H9 (cell line): ENCODE data around the gene MAML1. TPM values are rescaled to one million over a fixed set of nuclear protein-coding genes. Genes with fewer than 3 reads are reported as not detected.

Source experiments
- DNase-seq: peaks from one replicate; pipeline ENCODE4 v3.0.0-alpha.2; 2017
- H2AFZ ChIP-seq: one replicate; pipeline ENCODE4 v1.6.1; 2013; ENCODE audit warnings: mild to moderate bottlenecking, low read length, control low read depth, moderate library complexity
- H2AK5ac ChIP-seq: 2 replicates; pipeline ENCODE4 v1.6.1; 2013; ENCODE audit warnings: low read length, control low read depth, mixed read lengths; ENCODE audit not compliant: insufficient read length
- H2BK120ac ChIP-seq: one replicate; pipeline ENCODE4 v1.6.1; 2013; ENCODE audit warnings: low read depth, mild to moderate bottlenecking, low read length, control low read depth, inconsistent platforms; ENCODE audit not compliant: poor library complexity, severe bottlenecking
- H2BK12ac ChIP-seq: 2 replicates; pipeline ENCODE4 v1.6.1; 2013; ENCODE audit warnings: low read length, control low read depth, mixed read lengths, low read depth; ENCODE audit not compliant: insufficient read length
- H2BK15ac ChIP-seq: 2 replicates; pipeline ENCODE4 v1.6.1; 2013; ENCODE audit warnings: low read depth, low read length, control low read depth
- H2BK20ac ChIP-seq: one replicate; pipeline ENCODE4 v1.6.1; 2013; ENCODE audit warnings: low read depth, mild to moderate bottlenecking, low read length, control low read depth, inconsistent platforms; ENCODE audit not compliant: poor library complexity, severe bottlenecking
- H2BK5ac ChIP-seq: 2 replicates; pipeline ENCODE4 v1.6.1; 2013; ENCODE audit warnings: low read length, control low read depth, mixed read lengths; ENCODE audit not compliant: insufficient read length
- H3K14ac ChIP-seq: 2 replicates; pipeline ENCODE4 v1.6.1; 2013; ENCODE audit warnings: low read length, control low read depth; ENCODE audit not compliant: insufficient read depth
- H3K18ac ChIP-seq: 2 replicates; pipeline ENCODE4 v1.6.1; 2013; ENCODE audit warnings: low read depth, mild to moderate bottlenecking, mixed read lengths, low read length, control low read depth; ENCODE audit not compliant: insufficient read length
- H3K23ac ChIP-seq: 2 replicates; pipeline ENCODE4 v1.6.1; 2013; ENCODE audit warnings: low read length, control low read depth, mixed read lengths, low read depth; ENCODE audit not compliant: insufficient read length
- H3K23me2 ChIP-seq: 2 replicates; pipeline ENCODE4 v1.6.1; 2013; ENCODE audit warnings: low read depth, mild to moderate bottlenecking, mixed read lengths, low read length, control low read depth; ENCODE audit not compliant: insufficient read length, poor library complexity, severe bottlenecking
- H3K27ac ChIP-seq: 2 replicates; pipeline ENCODE4 v1.5.1; 2013; ENCODE audit warnings: low read length, control low read depth, mixed read lengths, low read depth; ENCODE audit not compliant: insufficient read length
- H3K27me3 ChIP-seq: 2 replicates; pipeline ENCODE4 v1.6.1; 2013; ENCODE audit warnings: low read length, control low read depth, inconsistent platforms; ENCODE audit not compliant: insufficient read depth
- H3K4ac ChIP-seq: 2 replicates; pipeline ENCODE4 v1.6.1; 2013; ENCODE audit warnings: low read depth, mild to moderate bottlenecking, control low read depth, inconsistent platforms, low read length, moderate library complexity
- H3K4me1 ChIP-seq: 2 replicates; pipeline ENCODE4 v1.6.1; 2013; ENCODE audit warnings: low read length, control low read depth, inconsistent platforms; ENCODE audit not compliant: insufficient read depth
- H3K4me2 ChIP-seq: 2 replicates; pipeline ENCODE4 v1.6.1; 2013; ENCODE audit warnings: low read length, control low read depth, mixed read lengths; ENCODE audit not compliant: insufficient read length, insufficient read depth
- H3K56ac ChIP-seq: 2 replicates; pipeline ENCODE4 v1.6.1; 2013; ENCODE audit warnings: low read depth, mild to moderate bottlenecking, mixed read lengths, low read length, control low read depth; ENCODE audit not compliant: insufficient read length
- H3K79me1 ChIP-seq: 2 replicates; pipeline ENCODE4 v1.6.1; 2013; ENCODE audit warnings: low read depth, mild to moderate bottlenecking, moderate library complexity, low read length, control low read depth, inconsistent platforms; ENCODE audit not compliant: insufficient read depth, poor library complexity, severe bottlenecking
- H3K79me2 ChIP-seq: 2 replicates; pipeline ENCODE4 v1.6.1; 2013; ENCODE audit warnings: low read length, control low read depth, inconsistent platforms; ENCODE audit not compliant: insufficient read depth
- H3K9ac ChIP-seq: 2 replicates; pipeline ENCODE4 v1.6.1; 2013; ENCODE audit warnings: low read length, control low read depth, mixed read lengths; ENCODE audit not compliant: insufficient read length; ENCODE audit errors: extremely low read depth
- H3K9me3 ChIP-seq: one replicate; pipeline ENCODE4 v1.6.1; 2013; ENCODE audit warnings: low read depth, low read length, inconsistent platforms; ENCODE audit not compliant: control insufficient read depth
- H3T11ph ChIP-seq: one replicate; pipeline ENCODE4 v1.6.1; 2013; ENCODE audit warnings: mild to moderate bottlenecking, low read length, control low read depth, inconsistent platforms
- H4K20me1 ChIP-seq: one replicate; pipeline ENCODE4 v1.6.1; 2013; ENCODE audit not compliant: control insufficient read depth, insufficient read length, insufficient read depth
- H4K5ac ChIP-seq: 2 replicates; pipeline ENCODE4 v1.6.1; 2013; ENCODE audit warnings: low read depth, mild to moderate bottlenecking, mixed read lengths, low read length, control low read depth; ENCODE audit not compliant: insufficient read length
- H4K8ac ChIP-seq: replicated peaks from 2 replicates; pipeline ENCODE4 v1.6.1; 2013; ENCODE audit warnings: low read length, control low read depth, mixed read lengths, low read depth; ENCODE audit not compliant: insufficient read length
- H4K91ac ChIP-seq: 2 replicates; pipeline ENCODE4 v1.6.1; 2013; ENCODE audit warnings: low read depth, mild to moderate bottlenecking, moderate library complexity, mixed read lengths, low read length, control low read depth; ENCODE audit not compliant: insufficient read length
- H3K27ac Mint-ChIP-seq, 3 experiments: 2 replicates in 2 of 3; 3 replicates in 1 of 3; pipeline ENCODE4 v1.8.0; 2020 to 2021; ENCODE audit warnings: mixed read lengths in 3 of 3, mild to moderate bottlenecking in 1 of 3, moderate library complexity in 1 of 3
- H3K27me3 Mint-ChIP-seq: 2 replicates; pipeline ENCODE4 v1.8.0; 2021; ENCODE audit warnings: low read depth, mild to moderate bottlenecking, moderate library complexity, mixed read lengths
- H3K36me3 Mint-ChIP-seq, 3 experiments: 2 replicates in 2 of 3; 3 replicates in 1 of 3; pipeline ENCODE4 v1.8.0; 2020 to 2021; ENCODE audit warnings: low read depth in 3 of 3, mixed read lengths in 3 of 3; ENCODE audit not compliant: insufficient read depth in 1 of 3
- H3K4me1 Mint-ChIP-seq, 2 experiments: 2 replicates each; pipeline ENCODE4 v1.8.0; 2020; ENCODE audit warnings: mixed read lengths in 2 of 2
- H3K4me3 Mint-ChIP-seq, 2 experiments: 2 replicates in 1 of 2; 3 replicates in 1 of 2; pipeline ENCODE4 v1.8.0; 2020 to 2021; ENCODE audit warnings: mild to moderate bottlenecking in 2 of 2, mixed read lengths in 2 of 2, moderate library complexity in 1 of 2
- H3K9me3 Mint-ChIP-seq, 2 experiments: 2 replicates in 1 of 2; 3 replicates in 1 of 2; pipeline ENCODE4 v1.8.0; 2020; ENCODE audit warnings: mild to moderate bottlenecking in 2 of 2, mixed read lengths in 2 of 2, moderate library complexity in 1 of 2
- CTCF ChIP-seq: fragments of 200-600 bp; sonication (generic); conservative IDR thresholded peaks from 3 replicates; pipeline ENCODE4 v1.8.0; 2021; ENCODE audit warnings: antibody characterized with exemption, mild to moderate bottlenecking
- WGBS: extraction: QIAGEN DNeasy Blood & Tissue Kit; methylation state at CpG from one replicate; pipeline ENCODE4 v1.1.7; 2013; ENCODE audit warnings: missing lambda C conversion rate, low lambda C conversion rate, mixed read lengths; ENCODE audit not compliant: insufficient read length; ENCODE audit errors: extremely low coverage; 5-methylcytosine and 5-hydroxymethylcytosine counted together
- total RNA-seq: library from RNA; stranded (reverse); gene quantifications from 2 replicates; pipeline ENCODE4 v1.2.1, GENCODE V29; 2021

Gene MAML1
- total RNA-seq, 1 experiment from 2014 or later = 50.8 TPM

GRCh38 chr5:179759581-179760551 lies 27.2 kb downstream of the MAML1 start:
- peaks cover 15% of the 10 kb centered on the region; the same call in 1 of the 2 replicates for H3K79me2 ChIP-seq
- no peak overlapping the region for H4K91ac ChIP-seq
- H3K18ac ChIP-seq = no peak overlapping the region
- Mint-ChIP-seq H3K27me3 (no peaks in the 10 kb centered on the region; the same call in 1 of the 2 replicates), H3K27ac (peak overlapping the region; percentile 32 to 87 (median 35)), H3K36me3 (peaks cover 2 to 8% (median 5%) of the 10 kb centered on the region in 3 experiments; a peak in 4 of 7 replicates), H3K4me3 (no peak overlapping the region; a peak in 1 of 5 replicates), H3K9me3 (no peaks in the 10 kb centered on the region), H3K4me1 (peaks cover 42 to 50% of the 10 kb centered on the region in 2 experiments)
- no peak overlapping the region for H2AFZ ChIP-seq
- H3T11ph ChIP-seq = no peak overlapping the region
- H3K9me3 ChIP-seq = no peaks in the 10 kb centered on the region
- H2BK12ac ChIP-seq = no peak overlapping the region
- peaks cover 4% of the 10 kb centered on the region; the same call in 1 of the 2 replicates for H3K4me1 ChIP-seq
- H3K23ac ChIP-seq = no peak overlapping the region
- no peaks in the 10 kb centered on the region for H3K27me3 ChIP-seq
- H2AK5ac ChIP-seq = no peak overlapping the region
- peaks cover 9% of the 10 kb centered on the region for H3K79me1 ChIP-seq
- H3K9ac ChIP-seq = no peak overlapping the region
- no peak overlapping the region for H3K4me2 ChIP-seq
- H2BK5ac ChIP-seq = no peak overlapping the region
- H2BK120ac ChIP-seq = no peak overlapping the region
- no peak overlapping the region for H2BK20ac ChIP-seq
- no peak overlapping the region for H3K56ac ChIP-seq
- no peaks in the 10 kb centered on the region for H4K20me1 ChIP-seq
- H2BK15ac ChIP-seq = no peak overlapping the region
- no peak for DNase-seq
- no peak overlapping the region for H3K4ac ChIP-seq
- no peak overlapping the region for H3K27ac ChIP-seq
- no peak overlapping the region for H3K14ac ChIP-seq
- no CpG with 5 or more reads among the region's 9 CpGs for WGBS
- H4K5ac ChIP-seq = no peak overlapping the region
- no peak for TF ChIP-seq CTCF
- H4K8ac ChIP-seq = no peak overlapping the region
- no peaks in the 10 kb centered on the region for H3K23me2 ChIP-seq
